Measurements from ENCODE around the gene XPO6. TPM values are rescaled to one million over a fixed set of nuclear protein-coding genes. Genes with fewer than 3 reads are reported as not detected.

Gene XPO6
- total RNA-seq, 4 donors from 2014 or later, result 45.7 to 104 (median 78.1) TPM

GRCh38 chr16:28202147-28202746 is 9.5 kb downstream of the XPO6 start:
- WGBS, 2 donors, result 88 to 90% methylated on average over 6 of the region's 6 CpGs
- intact Hi-C loops (cut with DNase I; ENCODE audit: low total_unique reads), result loop anchor here (10.0 kb wide), 1 partner anchor 47 kb away; no protein-coding TSS in a partner anchor
- TF ChIP-seq, protein P1, sequence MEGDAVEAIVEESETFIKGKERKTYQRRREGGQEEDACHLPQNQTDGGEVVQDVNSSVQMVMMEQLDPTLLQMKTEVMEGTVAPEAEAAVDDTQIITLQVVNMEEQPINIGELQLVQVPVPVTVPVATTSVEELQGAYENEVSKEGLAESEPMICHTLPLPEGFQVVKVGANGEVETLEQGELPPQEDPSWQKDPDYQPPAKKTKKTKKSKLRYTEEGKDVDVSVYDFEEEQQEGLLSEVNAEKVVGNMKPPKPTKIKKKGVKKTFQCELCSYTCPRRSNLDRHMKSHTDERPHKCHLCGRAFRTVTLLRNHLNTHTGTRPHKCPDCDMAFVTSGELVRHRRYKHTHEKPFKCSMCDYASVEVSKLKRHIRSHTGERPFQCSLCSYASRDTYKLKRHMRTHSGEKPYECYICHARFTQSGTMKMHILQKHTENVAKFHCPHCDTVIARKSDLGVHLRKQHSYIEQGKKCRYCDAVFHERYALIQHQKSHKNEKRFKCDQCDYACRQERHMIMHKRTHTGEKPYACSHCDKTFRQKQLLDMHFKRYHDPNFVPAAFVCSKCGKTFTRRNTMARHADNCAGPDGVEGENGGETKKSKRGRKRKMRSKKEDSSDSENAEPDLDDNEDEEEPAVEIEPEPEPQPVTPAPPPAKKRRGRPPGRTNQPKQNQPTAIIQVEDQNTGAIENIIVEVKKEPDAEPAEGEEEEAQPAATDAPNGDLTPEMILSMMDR (IDR thresholded peaks at IDR 0.05), result no peak
- TF ChIP-seq POLR2A (IDR thresholded peaks at IDR 0.05), result no peak

DNA sequence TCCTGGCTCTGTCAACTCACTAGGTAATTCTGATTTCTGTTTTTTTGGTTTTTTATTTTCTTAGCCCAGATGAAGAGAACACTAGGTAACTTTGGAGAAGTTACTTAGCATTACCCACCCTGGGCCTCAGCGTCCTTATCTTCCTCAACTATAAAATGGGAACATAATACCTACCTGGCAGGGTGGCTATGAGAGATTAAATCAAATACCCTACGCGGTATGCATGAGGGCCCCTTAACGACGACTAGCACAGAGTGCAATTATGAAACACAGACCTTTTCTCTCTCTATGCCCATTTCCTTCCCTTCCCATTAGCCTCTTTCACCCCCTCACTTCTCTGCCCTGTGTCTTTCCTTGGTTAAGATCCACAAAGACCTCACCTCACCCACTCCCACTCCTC is 11.1 kb downstream of the XPO6 start:
- TF ChIP-seq, protein P1 (IDR thresholded peaks at IDR 0.05), result no peak
- no peak for TF ChIP-seq POLR2A (IDR thresholded peaks at IDR 0.05)
- 85 to 86% methylated on average over 5 of the region's 5 CpGs for WGBS, 2 donors
- intact Hi-C loops (cut with DNase I; ENCODE audit: low total_unique reads), result loop anchor here (10.0 kb wide), 1 partner anchor 46 kb away; no protein-coding TSS in a partner anchor
- no peak overlapping the region for H3K4me3 ChIP-seq (ENCODE audit: low read depth, poor library complexity, severe bottlenecking)
- no peak for DNase-seq (ENCODE audit: low spot score in 2 of 2)

More at GRCh38 chr16:28202147-28202746, 9.5 kb downstream of the XPO6 start:
- DNase-seq (ENCODE audit: low spot score in 2 of 2), result no peak
- no peak overlapping the region for H3K4me3 ChIP-seq (ENCODE audit: low read depth, poor library complexity, severe bottlenecking)

DNA sequence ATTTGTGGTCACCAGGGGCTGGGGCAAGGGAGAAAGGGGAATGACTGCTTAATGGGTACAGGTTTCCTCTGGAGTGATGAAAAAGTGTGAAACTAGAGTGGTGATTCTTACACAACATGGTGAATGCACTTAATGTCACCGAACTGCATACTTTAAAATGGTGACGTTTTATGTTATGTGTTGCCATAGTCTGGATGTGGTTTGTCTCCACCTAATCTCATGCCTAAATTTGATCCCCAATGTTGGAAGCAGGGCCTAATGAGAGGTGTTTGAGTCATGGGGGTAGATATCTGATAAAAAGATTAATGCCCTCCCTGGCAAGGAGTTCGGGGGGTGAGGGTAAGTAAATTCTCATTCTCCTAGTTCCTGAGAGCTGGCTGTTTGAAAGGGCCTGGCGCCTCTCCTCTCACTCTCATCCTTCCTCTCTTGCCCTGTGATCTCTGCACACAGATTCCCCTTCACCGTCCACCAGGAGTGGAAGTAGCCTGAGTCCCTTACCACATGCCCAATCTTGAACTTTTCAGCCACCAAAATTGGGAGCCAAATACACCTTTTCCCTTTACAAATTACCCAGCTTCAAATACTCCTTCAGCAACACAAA is 15.3 kb downstream of the XPO6 start:
- intact Hi-C loops (cut with DNase I; ENCODE audit: low total_unique reads), result no loop called here
- no peak for DNase-seq (ENCODE audit: low spot score in 2 of 2)
- H3K4me3 ChIP-seq (ENCODE audit: low read depth, poor library complexity, severe bottlenecking), result no peak overlapping the region
- no peak for TF ChIP-seq POLR2A (IDR thresholded peaks at IDR 0.05)
- TF ChIP-seq, protein P1 (IDR thresholded peaks at IDR 0.05), result no peak
- WGBS, 2 donors, result 92 to 96% methylated on average over 5 of the region's 5 CpGs

DNA sequence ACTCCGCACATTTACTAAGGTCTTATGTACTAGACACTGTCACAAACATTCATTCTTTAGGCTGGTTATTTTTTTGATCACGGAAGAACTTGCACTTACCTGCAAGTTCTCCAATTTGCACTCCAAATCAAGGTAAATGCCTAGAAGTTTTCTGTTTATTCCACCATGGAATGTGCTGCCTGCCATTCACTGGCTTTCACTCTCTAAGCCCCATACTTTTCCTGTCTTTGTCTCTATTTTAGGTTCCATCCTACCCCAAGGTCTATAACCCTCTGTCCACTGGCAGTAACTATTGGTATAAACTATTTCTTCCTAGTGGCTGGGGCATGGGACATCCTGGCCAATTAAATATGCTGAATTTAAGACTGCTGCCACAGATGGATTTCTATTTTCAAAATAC is 15.9 kb downstream of the XPO6 start:
- DNase-seq (ENCODE audit: low spot score in 2 of 2), result no peak
- no peak for TF ChIP-seq POLR2A (IDR thresholded peaks at IDR 0.05)
- TF ChIP-seq, protein P1 (IDR thresholded peaks at IDR 0.05), result no peak
- 96 to 97% methylated on average over 2 of the region's 2 CpGs for WGBS, 2 donors
- intact Hi-C loops (cut with DNase I; ENCODE audit: low total_unique reads), result no loop called here
- H3K4me3 ChIP-seq (ENCODE audit: low read depth, poor library complexity, severe bottlenecking), result no peak overlapping the region

- H3K4me3 ChIP-seq (ENCODE audit: low read depth, poor library complexity, severe bottlenecking), result no peak overlapping the region
- TF ChIP-seq, protein P1 (IDR thresholded peaks at IDR 0.05), result no peak
- TF ChIP-seq POLR2A (IDR thresholded peaks at IDR 0.05), result no peak
- intact Hi-C loops (cut with DNase I; ENCODE audit: low total_unique reads), result no loop called here
- WGBS, 2 donors, result 67 to 73% methylated on average over 14 of the region's 14 CpGs
- no peak for DNase-seq (ENCODE audit: low spot score in 2 of 2)
Observed at GRCh38 chr16:28193530-28194423, 18.0 kb downstream of the XPO6 start.
